Upper lobe of left lung (tissue), 4 donors: Measurements from ENCODE around the gene CA10.

Experiments
- CTCF ChIP-seq, 6 experiments: fragments of 450-650 bp in 4 of 6; fragments of 200-600 bp in 2 of 6; sonication (generic) in 2 of 6; IDR thresholded peaks; one replicate each; pipeline ENCODE4 v1.5.1; 2016 to 2019; ENCODE audit warnings: antibody characterized with exemption in 6 of 6
- EP300 ChIP-seq, 4 donors: sonication (generic); formaldehyde crosslinking; IDR thresholded peaks; one replicate each; pipeline ENCODE4 v1.5.1; 2017; ENCODE audit warnings: antibody characterized with exemption in 4 of 4, control low read depth in 2 of 4
- POLR2A ChIP-seq, 4 donors: fragments of 450-650 bp; IDR thresholded peaks; one replicate each; pipeline ENCODE4 v1.5.1; 2016 to 2017; ENCODE audit warnings: antibody characterized with exemption in 4 of 4, mild to moderate bottlenecking in 2 of 4
- POLR2AphosphoS5 ChIP-seq, 2 donors: sonication (generic); formaldehyde crosslinking; IDR thresholded peaks; one replicate each; pipeline ENCODE4 v1.5.1; 2017; ENCODE audit warnings: antibody characterized with exemption in 2 of 2

- TF ChIP-seq CTCF (IDR thresholded peaks at IDR 0.05): no peak
- TF ChIP-seq EP300 (IDR thresholded peaks at IDR 0.05): no peak
- no peak for TF ChIP-seq POLR2A (IDR thresholded peaks at IDR 0.05)
- TF ChIP-seq POLR2AphosphoS5 (IDR thresholded peaks at IDR 0.05): no peak
These were observed 301.4 kb downstream of the CA10 start for GRCh38 chr17:51857052-51857597.
